Measurements from ENCODE around the gene IFIT2. TPM values are rescaled to one million over a fixed set of nuclear protein-coding genes. Genes with fewer than 3 reads are reported as not detected.
"Not testable (repeated sequence)": the region's sequence is repeated elsewhere in the genome, so short reads cannot be mapped to it uniquely, and the experiment has no call there.

IFIT2 gene
- total RNA-seq, 1 experiment from 2014 or later, result 1.0 TPM

GRCh38 chr10:89255091-89255579, 46.7 kb upstream of the IFIT2 start:
- 0 out of 6 replicates have a peak, but pooled peaks of 1 of the 3 experiments have one; percentile 8 for TF ChIP-seq CTCF (IDR thresholded peaks at IDR 0.05 in 2 of 3, conservative IDR thresholded peaks at IDR 0.05 in 1 of 3; ENCODE audit: borderline replicate concordance in 1 of 3, insufficient read depth in 1 of 3, low read depth in 2 of 3, low read length in 2 of 3)
- RAD21 ChIA-PET (ENCODE audit: low non-redundant PET in 1 of 2, low total read pairs in 2 of 2, uncharacterized antibody in 2 of 2, unreplicated experiment in 2 of 2); POLR2A ChIA-PET; DNase-seq (ENCODE audit: low read depth, low spot score); H3K4me3 ChIP-seq (replicated peaks in 1 of 2; ENCODE audit: low read depth in 1 of 2, low read length in 2 of 2); intact Hi-C loops (cut with micrococcal nuclease); CTCF ChIA-PET; H3K36me3 ChIP-seq (ENCODE audit: control insufficient read depth in 1 of 2, insufficient read depth in 2 of 2, low read length in 2 of 2); H3K27me3 ChIP-seq (ENCODE audit: insufficient read depth, low read length); H3K79me2 ChIP-seq (ENCODE audit: insufficient read depth, low read length); H3K4me2 ChIP-seq (ENCODE audit: low read length); H3K9ac ChIP-seq (ENCODE audit: low read length); BruUV-seq (replicated peaks); H3K27ac ChIP-seq (ENCODE audit: low read depth, low read length); H3K9me2 ChIP-seq (ENCODE audit: insufficient read depth); ATAC-seq; H4K20me1 ChIP-seq (ENCODE audit: insufficient read depth); H3K9me3 ChIP-seq (ENCODE audit: control insufficient read depth in 1 of 2, insufficient read depth in 1 of 2, low read depth in 1 of 2, low read length in 2 of 2); H2AFZ ChIP-seq (ENCODE audit: low read depth, low read length, poor library complexity, severe bottlenecking): not testable (repeated sequence)
- H3K4me1 ChIP-seq (ENCODE audit: control insufficient read depth in 1 of 2, insufficient read depth in 2 of 2, low read length in 2 of 2), result peaks cover 3 to 15% of the 10 kb centered on the region in 2 experiments; a peak in 3 of 4 replicates

- no peaks in the 10 kb centered on the region for H3K79me2 ChIP-seq (ENCODE audit: insufficient read depth, low read length)
- H3K9me3 ChIP-seq (ENCODE audit: control insufficient read depth in 1 of 2, insufficient read depth in 1 of 2, low read depth in 1 of 2, low read length in 2 of 2), result no peaks in the 10 kb centered on the region; a peak in 2 of 4 replicates
- H3K9me2 ChIP-seq (ENCODE audit: insufficient read depth), result no peaks in the 10 kb centered on the region
- peaks cover under 1 to 15% of the 10 kb centered on the region in 2 experiments; a peak in 3 of 4 replicates for H3K4me1 ChIP-seq (ENCODE audit: control insufficient read depth in 1 of 2, insufficient read depth in 2 of 2, low read length in 2 of 2)
- H3K27me3 ChIP-seq (ENCODE audit: insufficient read depth, low read length), result no peaks in the 10 kb centered on the region
- ATAC-seq (no peak), DNase-seq (ENCODE audit: low read depth, low spot score) (no peak)
- H4K20me1 ChIP-seq (ENCODE audit: insufficient read depth), result no peaks in the 10 kb centered on the region
- no peak overlapping the region for H3K27ac ChIP-seq (ENCODE audit: low read depth, low read length)
- BruUV-seq (replicated peaks), result no TSS peak
- no peak overlapping the region for H3K9ac ChIP-seq (ENCODE audit: low read length)
- H3K36me3 ChIP-seq (ENCODE audit: control insufficient read depth in 1 of 2, insufficient read depth in 2 of 2, low read length in 2 of 2), result no peaks in the 10 kb centered on the region
- ChIA-PET CTCF (interaction anchor here (0.6 to 0.9 kb wide), 2 partner anchors 97 to 137 kb away, joined by 3 read pairs; partner anchors contain the start of gene IFIT1), RAD21 (ENCODE audit: low non-redundant PET in 1 of 2, low total read pairs in 2 of 2, uncharacterized antibody in 2 of 2, unreplicated experiment in 2 of 2) (no interaction called here), POLR2A (no interaction called here)
- no peak overlapping the region for H3K4me3 ChIP-seq (replicated peaks in 1 of 2; ENCODE audit: low read depth in 1 of 2, low read length in 2 of 2)
- no peak overlapping the region for H2AFZ ChIP-seq (ENCODE audit: low read depth, low read length, poor library complexity, severe bottlenecking)
- H3K4me2 ChIP-seq (ENCODE audit: low read length), result no peak overlapping the region
- intact Hi-C loops (cut with micrococcal nuclease), result no loop called here
- no peak for TF ChIP-seq POLR2A (IDR thresholded peaks at IDR 0.05; ENCODE audit: borderline replicate concordance, extremely low read depth, insufficient read depth, insufficient read length)
- no peak for TF ChIP-seq CEBPB (IDR thresholded peaks at IDR 0.05; ENCODE audit: low read depth)
- no peak for TF ChIP-seq SP1 (IDR thresholded peaks at IDR 0.05; ENCODE audit: low read depth)
- TF ChIP-seq, protein P1, sequence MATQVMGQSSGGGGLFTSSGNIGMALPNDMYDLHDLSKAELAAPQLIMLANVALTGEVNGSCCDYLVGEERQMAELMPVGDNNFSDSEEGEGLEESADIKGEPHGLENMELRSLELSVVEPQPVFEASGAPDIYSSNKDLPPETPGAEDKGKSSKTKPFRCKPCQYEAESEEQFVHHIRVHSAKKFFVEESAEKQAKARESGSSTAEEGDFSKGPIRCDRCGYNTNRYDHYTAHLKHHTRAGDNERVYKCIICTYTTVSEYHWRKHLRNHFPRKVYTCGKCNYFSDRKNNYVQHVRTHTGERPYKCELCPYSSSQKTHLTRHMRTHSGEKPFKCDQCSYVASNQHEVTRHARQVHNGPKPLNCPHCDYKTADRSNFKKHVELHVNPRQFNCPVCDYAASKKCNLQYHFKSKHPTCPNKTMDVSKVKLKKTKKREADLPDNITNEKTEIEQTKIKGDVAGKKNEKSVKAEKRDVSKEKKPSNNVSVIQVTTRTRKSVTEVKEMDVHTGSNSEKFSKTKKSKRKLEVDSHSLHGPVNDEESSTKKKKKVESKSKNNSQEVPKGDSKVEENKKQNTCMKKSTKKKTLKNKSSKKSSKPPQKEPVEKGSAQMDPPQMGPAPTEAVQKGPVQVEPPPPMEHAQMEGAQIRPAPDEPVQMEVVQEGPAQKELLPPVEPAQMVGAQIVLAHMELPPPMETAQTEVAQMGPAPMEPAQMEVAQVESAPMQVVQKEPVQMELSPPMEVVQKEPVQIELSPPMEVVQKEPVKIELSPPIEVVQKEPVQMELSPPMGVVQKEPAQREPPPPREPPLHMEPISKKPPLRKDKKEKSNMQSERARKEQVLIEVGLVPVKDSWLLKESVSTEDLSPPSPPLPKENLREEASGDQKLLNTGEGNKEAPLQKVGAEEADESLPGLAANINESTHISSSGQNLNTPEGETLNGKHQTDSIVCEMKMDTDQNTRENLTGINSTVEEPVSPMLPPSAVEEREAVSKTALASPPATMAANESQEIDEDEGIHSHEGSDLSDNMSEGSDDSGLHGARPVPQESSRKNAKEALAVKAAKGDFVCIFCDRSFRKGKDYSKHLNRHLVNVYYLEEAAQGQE (IDR thresholded peaks at IDR 0.05; ENCODE audit: low read depth), result no peak
- TF ChIP-seq FOSL1 (IDR thresholded peaks at IDR 0.05; ENCODE audit: low read depth), result no peak
- no peak for TF ChIP-seq ZNF274 (IDR thresholded peaks at IDR 0.05; ENCODE audit: low read depth, low read length)
- no peak for TF ChIP-seq SIN3A (IDR thresholded peaks at IDR 0.05; ENCODE audit: low read depth)
- TF ChIP-seq EZH2 (IDR thresholded peaks at IDR 0.05), result no peak
- TF ChIP-seq, protein P2, sequence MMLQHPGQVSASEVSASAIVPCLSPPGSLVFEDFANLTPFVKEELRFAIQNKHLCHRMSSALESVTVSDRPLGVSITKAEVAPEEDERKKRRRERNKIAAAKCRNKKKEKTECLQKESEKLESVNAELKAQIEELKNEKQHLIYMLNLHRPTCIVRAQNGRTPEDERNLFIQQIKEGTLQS (IDR thresholded peaks at IDR 0.05), result no peak
- no peak for TF ChIP-seq TCF7L2 (IDR thresholded peaks at IDR 0.05; ENCODE audit: borderline replicate concordance, extremely low read depth, insufficient read depth, insufficient read length)
- TF ChIP-seq CBX3 (IDR thresholded peaks at IDR 0.05; ENCODE audit: low read depth), result no peak
- no peak for TF ChIP-seq EZH2phosphoT487 (IDR thresholded peaks at IDR 0.05; ENCODE audit: borderline replicate concordance)
- TF ChIP-seq POLR2AphosphoS5 (IDR thresholded peaks at IDR 0.05; ENCODE audit: low read depth, low read length), result no peak
- TF ChIP-seq YY1 (IDR thresholded peaks at IDR 0.05; ENCODE audit: extremely low read depth, insufficient replicate concordance, low read depth, low read length), result no peak
Measured at GRCh38 chr10:89255793-89256192, 46.1 kb upstream of the IFIT2 start.

Measured in HCT116 (cell line).